HEK293 (cell line): ENCODE measurements around the gene PLCB1.

Experiments
- CTCF ChIA-PET: fragments of 350-600 bp; formaldehyde crosslinking; extraction: SDS; loops from one replicate; lab custom pipeline; 2021; ENCODE audit warnings: antibody characterized with exemption; lab: Yijun Ruan, JAX
- POLR2A ChIA-PET: fragments of 300-600 bp; formaldehyde crosslinking; extraction: SDS; loops from one replicate; lab custom pipeline; 2020; ENCODE audit warnings: antibody characterized with exemption, inconsistent platforms; lab: Yijun Ruan, JAX
- H3K27ac ChIP-seq: fragments of 200-500 bp; sonication (Bioruptor generic); 2 replicates; pipeline ENCODE4 v1.5.1; 2014; ENCODE audit warnings: low read depth, low read length, control low read depth, inconsistent platforms; ENCODE audit errors: extremely low read depth
- H3K36me3 ChIP-seq, 2 experiments: fragments of 200-500 bp in 1 of 2; sonication (Bioruptor generic) in 1 of 2; 1 replicate in 1 of 2; 2 replicates in 1 of 2; pipeline ENCODE4 v1.5.1; 2014 to 2017; ENCODE audit warnings: inconsistent platforms in 2 of 2, low read length in 2 of 2; ENCODE audit not compliant: control insufficient read depth in 2 of 2, insufficient read depth in 1 of 2
- H3K4me1 ChIP-seq: fragments of 200-500 bp; sonication (Bioruptor generic); 2 replicates; pipeline ENCODE4 v1.5.1; 2014; ENCODE audit warnings: mild to moderate bottlenecking, low read length, inconsistent platforms; ENCODE audit not compliant: control insufficient read depth, insufficient read depth
- H3K4me3 ChIP-seq: 2 replicates; pipeline ENCODE4 v1.5.1; 2011; ENCODE audit warnings: low read depth, mild to moderate bottlenecking, control low read depth, low read length, moderate library complexity
- H3K9me3 ChIP-seq: fragments of 200-500 bp; sonication (Bioruptor generic); 2 replicates; pipeline ENCODE4 v1.5.1; 2014; ENCODE audit warnings: low read depth, low read length, inconsistent platforms; ENCODE audit not compliant: control insufficient read depth, insufficient read depth
- BCL11B ChIP-seq: fragments of 450-650 bp; formaldehyde crosslinking; IDR thresholded peaks from 2 replicates; pipeline ENCODE4 v1.5.1; 2016; ENCODE audit warnings: low read depth, missing biosample characterization, missing genetic modification characterization
- GFI1B ChIP-seq: fragments of 450-650 bp; formaldehyde crosslinking; IDR thresholded peaks from 2 replicates; pipeline ENCODE4 v1.5.1; 2016; ENCODE audit warnings: missing biosample characterization, missing genetic modification characterization
- GLIS1 ChIP-seq: fragments of 450-650 bp; formaldehyde crosslinking; IDR thresholded peaks from 2 replicates; pipeline ENCODE4 v1.5.1; 2016; ENCODE audit warnings: missing biosample characterization, missing genetic modification characterization
- KLF16 ChIP-seq: fragments of 450-650 bp; formaldehyde crosslinking; IDR thresholded peaks from 2 replicates; pipeline ENCODE4 v1.5.1; 2017; ENCODE audit warnings: missing biosample characterization, missing genetic modification characterization
- OSR2 ChIP-seq: fragments of 450-650 bp; formaldehyde crosslinking; IDR thresholded peaks from 2 replicates; pipeline ENCODE4 v1.5.1; 2016; ENCODE audit warnings: missing biosample characterization, missing genetic modification characterization
- REST ChIP-seq: fragments of 450-650 bp; formaldehyde crosslinking; IDR thresholded peaks from 2 replicates; pipeline ENCODE4 v1.5.1; 2016; ENCODE audit warnings: missing biosample characterization, missing genetic modification characterization
- SALL2 ChIP-seq: fragments of 450-650 bp; formaldehyde crosslinking; IDR thresholded peaks from 2 replicates; pipeline ENCODE4 v1.5.0; 2017; ENCODE audit warnings: missing biosample characterization, mild to moderate bottlenecking, missing genetic modification characterization, borderline replicate concordance
- WT1 ChIP-seq: fragments of 450-650 bp; formaldehyde crosslinking; IDR thresholded peaks from 2 replicates; pipeline ENCODE4 v1.5.1; 2016; ENCODE audit warnings: missing biosample characterization, missing genetic modification characterization
- ZEB2 ChIP-seq: fragments of 450-650 bp; formaldehyde crosslinking; IDR thresholded peaks from 2 replicates; pipeline ENCODE4 v1.5.1; 2016; ENCODE audit warnings: missing biosample characterization, missing genetic modification characterization
- ZNF157 ChIP-seq: fragments of 450-650 bp; formaldehyde crosslinking; IDR thresholded peaks from 2 replicates; pipeline ENCODE4 v1.5.1; 2016; ENCODE audit warnings: missing biosample characterization, missing genetic modification characterization
- ZNF19 ChIP-seq: fragments of 450-650 bp; formaldehyde crosslinking; IDR thresholded peaks from 2 replicates; pipeline ENCODE4; 2016; ENCODE audit warnings: missing biosample characterization, missing genetic modification characterization, low read depth
- ZNF324 ChIP-seq: fragments of 450-650 bp; formaldehyde crosslinking; IDR thresholded peaks from 2 replicates; pipeline ENCODE4 v1.5.1; 2016; ENCODE audit warnings: missing biosample characterization, missing genetic modification characterization
- ZNF354C ChIP-seq: fragments of 450-650 bp; formaldehyde crosslinking; IDR thresholded peaks from 2 replicates; pipeline ENCODE4 v1.5.1; 2016; ENCODE audit warnings: missing biosample characterization, missing genetic modification characterization, low read depth, borderline replicate concordance
- ZNF398 ChIP-seq: fragments of 450-650 bp; formaldehyde crosslinking; IDR thresholded peaks from 2 replicates; pipeline ENCODE4 v1.5.1; 2017; ENCODE audit warnings: missing biosample characterization, missing genetic modification characterization
- ZNF558 ChIP-seq: fragments of 450-650 bp; formaldehyde crosslinking; IDR thresholded peaks from 2 replicates; pipeline ENCODE4 v1.5.1; 2016; ENCODE audit warnings: missing biosample characterization, missing genetic modification characterization
- ZNF561 ChIP-seq: fragments of 450-650 bp; IDR thresholded peaks from 2 replicates; pipeline ENCODE4 v1.5.1; 2018; ENCODE audit warnings: missing biosample characterization, missing genetic modification characterization, borderline replicate concordance
- ZNF580 ChIP-seq: fragments of 450-650 bp; formaldehyde crosslinking; IDR thresholded peaks from 2 replicates; pipeline ENCODE4 v1.5.1; 2016; ENCODE audit warnings: missing biosample characterization, missing genetic modification characterization

PLCB1 gene

GRCh38 chr20:8145246-8146168 lies 13.4 kb downstream of the PLCB1 start:
- no peaks in the 10 kb centered on the region for H3K4me1 ChIP-seq
- no peak overlapping the region for H3K27ac ChIP-seq
- H3K36me3 ChIP-seq = no peaks in the 10 kb centered on the region
- H3K4me3 ChIP-seq = no peak overlapping the region
- CTCF ChIA-PET = no interaction called here
- H3K9me3 ChIP-seq = no peaks in the 10 kb centered on the region
- TF ChIP-seq ZEB2 (no peak), REST (0 out of 2 replicates have a peak, but pooled peaks have one; percentile 15)
- POLR2A ChIA-PET = no interaction called here

- H3K4me3 ChIP-seq = no peak overlapping the region
- CTCF ChIA-PET = interaction anchor here (0.7 kb wide), 2 partner anchors 20 to 160 kb away, joined by 4 to 5 read pairs; no protein-coding TSS in a partner anchor
- POLR2A ChIA-PET = no interaction called here
- no peaks in the 10 kb centered on the region for H3K36me3 ChIP-seq
- H3K4me1 ChIP-seq = peaks cover 9% of the 10 kb centered on the region
- TF ChIP-seq ZNF580 (tag by site-specific recombination) (no peak), ZNF558 (no peak), GFI1B (tag by site-specific recombination) (no peak), ZNF398 (tag by site-specific recombination) (no peak), BCL11B (no peak), ZNF19 (tag by site-specific recombination) (no peak), ZNF354C (tag by site-specific recombination) (no peak), WT1 (tag by site-specific recombination) (no peak), GLIS1 (tag by site-specific recombination) (no peak), SALL2 (tag by site-specific recombination) (no peak), KLF16 (no peak), ZNF157 (tag by site-specific recombination) (no peak), OSR2 (tag by site-specific recombination) (no peak), ZNF324 (tag by site-specific recombination) (no peak), ZNF561 (tag by site-specific recombination) (no peak)
- H3K9me3 ChIP-seq = no peaks in the 10 kb centered on the region
- no peak overlapping the region for H3K27ac ChIP-seq
Observed at GRCh38 chr20:8147476-8147875, 15.4 kb downstream of the PLCB1 start.
